GM23338 (cell line): Measurements from ENCODE around the gene KCNK4. TPM values are rescaled to one million over a fixed set of nuclear protein-coding genes. Genes with fewer than 3 reads are reported as not detected.

ENCODE experiments used
- ATAC-seq: fragments of 200-7000 bp; cut with Tn5 transposase; 3 replicates; pipeline ENCODE4 v1.9.1; 2020
- DNase-seq: peaks from one replicate; pipeline ENCODE4 v3.0.0-alpha.2; 2015; ENCODE audit warnings: low spot score
- H2AFZ ChIP-seq: fragments of 200-600 bp; sonication (generic); 2 replicates; pipeline ENCODE4 v1.8.0; 2016; ENCODE audit warnings: antibody characterized with exemption, mild to moderate bottlenecking, moderate library complexity
- H3F3A ChIP-seq: fragments of 200-600 bp; sonication (generic); replicated peaks from 2 replicates; pipeline ENCODE4 v1.8.0; 2017; ENCODE audit warnings: antibody characterized with exemption, mixed run types, low read depth
- H3K27ac ChIP-seq: fragments of 200-600 bp; sonication (generic); 2 replicates; pipeline ENCODE4 v1.6.1; 2016; ENCODE audit warnings: low read depth
- H3K27me3 ChIP-seq: fragments of 200-600 bp; sonication (generic); 2 replicates; pipeline ENCODE4 v1.8.0; 2016; ENCODE audit warnings: mild to moderate bottlenecking, mixed run types, moderate library complexity; ENCODE audit not compliant: insufficient read depth
- H3K36me3 ChIP-seq: fragments of 200-600 bp; sonication (generic); 2 replicates; pipeline ENCODE4 v1.8.0; 2016; ENCODE audit warnings: mild to moderate bottlenecking; ENCODE audit not compliant: insufficient read depth
- H3K4me1 ChIP-seq: fragments of 200-600 bp; sonication (generic); 2 replicates; pipeline ENCODE4 v1.8.0; 2016; ENCODE audit warnings: mild to moderate bottlenecking, moderate library complexity; ENCODE audit not compliant: insufficient read depth
- H3K4me2 ChIP-seq: fragments of 200-600 bp; sonication (generic); 2 replicates; pipeline ENCODE4 v1.7.1; 2017; ENCODE audit warnings: mixed run types
- H3K4me3 ChIP-seq: fragments of 200-600 bp; sonication (generic); 2 replicates; pipeline ENCODE4 v1.6.1; 2016; ENCODE audit warnings: mixed run types
- H3K79me2 ChIP-seq: fragments of 200-600 bp; sonication (generic); replicated peaks from 2 replicates; pipeline ENCODE4 v1.8.0; 2017; ENCODE audit warnings: mild to moderate bottlenecking; ENCODE audit not compliant: insufficient read depth
- H3K9me2 ChIP-seq: fragments of 200-600 bp; sonication (generic); 2 replicates; pipeline ENCODE4 v1.8.0; 2017; ENCODE audit not compliant: insufficient read depth
- H4K20me1 ChIP-seq: fragments of 200-600 bp; sonication (generic); replicated peaks from 2 replicates; pipeline ENCODE4 v1.8.0; 2017; ENCODE audit warnings: mild to moderate bottlenecking; ENCODE audit not compliant: insufficient read depth
- H3K27ac Mint-ChIP-seq: 2 replicates; pipeline ENCODE4 v1.8.0; 2020; ENCODE audit warnings: inconsistent platforms, mild to moderate bottlenecking, moderate library complexity, mixed read lengths
- H3K27me3 Mint-ChIP-seq: 3 replicates; pipeline ENCODE4 v1.8.0; 2022; ENCODE audit warnings: low read depth, mild to moderate bottlenecking, moderate library complexity, mixed read lengths, inconsistent platforms; ENCODE audit not compliant: insufficient read depth, poor library complexity
- H3K36me3 Mint-ChIP-seq: 3 replicates; pipeline ENCODE4 v1.8.0; 2021; ENCODE audit warnings: low read depth, mild to moderate bottlenecking, inconsistent platforms, moderate library complexity, mixed read lengths
- H3K4me1 Mint-ChIP-seq: 3 replicates; pipeline ENCODE4 v1.8.0; 2020; ENCODE audit warnings: mild to moderate bottlenecking, inconsistent platforms, mixed read lengths
- H3K4me3 Mint-ChIP-seq: 3 replicates; pipeline ENCODE4 v1.8.0; 2021; ENCODE audit warnings: moderate library complexity, mild to moderate bottlenecking, inconsistent platforms, mixed read lengths
- H3K9me3 Mint-ChIP-seq: 3 replicates; pipeline ENCODE4 v1.8.0; 2020; ENCODE audit warnings: moderate library complexity, mild to moderate bottlenecking, inconsistent platforms, mixed read lengths
- CTCF ChIP-seq, 2 experiments: fragments of 200-600 bp in 1 of 2; sonication (generic) in 1 of 2; conservative IDR thresholded peaks; 2 replicates each; pipeline versions ENCODE4 v1.5.1 to v1.6.1; 2016 to 2017; ENCODE audit warnings: antibody characterized with exemption in 2 of 2, low read depth in 2 of 2, mild to moderate bottlenecking in 2 of 2, moderate library complexity in 1 of 2
- POLR2AphosphoS5 ChIP-seq: IDR thresholded peaks from 2 replicates; pipeline ENCODE4 v1.6.1; 2016; ENCODE audit warnings: antibody characterized with exemption, low read depth
- STAT1 ChIP-seq: IDR thresholded peaks from one replicate; pipeline ENCODE4 v1.6.1; 2016; ENCODE audit warnings: antibody characterized with exemption; ENCODE audit not compliant: unreplicated experiment
- ZNF331 ChIP-seq: fragments of 250-450 bp; sonication (Bioruptor Pico); IDR thresholded peaks from 2 replicates; pipeline ENCODE4 v1.5.0; 2020; ENCODE audit warnings: low read depth, mild to moderate bottlenecking, moderate library complexity
- polyA plus RNA-seq: library from polyadenylated mRNA; unstranded; fragments of >200 nt; fragmentation: Nextera tagmentation; extraction: Ambion mirVana; gene quantifications from 2 replicates; pipeline ENCODE4 v1.2.1, GENCODE V29; 2016
- total RNA-seq: library from RNA; depleted of rRNA; stranded (reverse); fragments of >200 nt; shearing (Covaris generic); gene quantifications from 2 replicates; pipeline ENCODE4 v1.2.3, GENCODE V29; 2014
- TF ChIP-seq, protein P1 (sequence below): fragments of 250-450 bp; sonication (Bioruptor Pico); IDR thresholded peaks from 2 replicates; pipeline ENCODE4 v1.5.0; 2020; ENCODE audit warnings: mild to moderate bottlenecking, moderate library complexity

Gene KCNK4
- total and polyA plus RNA-seq, 2 experiments from 2014 or later: 1.0 TPM; not detected in 1

DNA sequence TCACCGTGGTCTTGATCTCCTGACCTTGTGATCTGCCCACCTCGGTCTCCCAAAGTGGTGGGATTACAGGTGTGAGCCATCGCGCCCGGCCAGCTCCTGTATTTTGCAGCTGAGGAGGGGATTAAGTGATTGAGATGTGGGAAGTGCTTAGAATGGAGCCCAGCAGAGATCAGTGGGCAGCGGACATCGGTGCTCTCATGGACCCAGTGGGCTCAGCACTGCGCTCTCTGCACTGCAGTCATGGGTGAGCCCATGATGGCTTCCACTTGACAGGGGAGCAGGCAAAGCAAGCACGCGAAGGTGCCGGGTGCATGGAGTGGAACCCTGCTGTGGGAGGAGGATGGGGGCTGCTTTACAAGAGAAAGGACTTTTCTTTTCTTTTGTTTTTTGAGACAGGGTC, 39.8 kb downstream of the KCNK4 start:
- Mint-ChIP-seq H3K4me1 (peaks cover 9% of the 10 kb centered on the region), H3K27me3 (peaks cover 8% of the 10 kb centered on the region), H3K36me3 (no peaks in the 10 kb centered on the region), H3K4me3 (no peak overlapping the region; the same call in 2 of the 3 replicates), H3K27ac (no peak overlapping the region), H3K9me3 (no peaks in the 10 kb centered on the region)
- Histone ChIP-seq H3K27me3 (no peaks in the 10 kb centered on the region), H3K4me3 (no peak overlapping the region), H3K79me2 (no peaks in the 10 kb centered on the region), H4K20me1 (no peaks in the 10 kb centered on the region), H3K4me2 (no peak overlapping the region), H2AFZ (0 out of 2 replicates have a peak overlapping the region, but pooled peaks have one; percentile 59), H3K36me3 (no peaks in the 10 kb centered on the region), H3K27ac (no peak overlapping the region), H3K9me2 (no peaks in the 10 kb centered on the region), H3F3A (0 out of 2 replicates have a peak, but pooled peaks cover 8% of the 10 kb centered on the region), H3K4me1 (peaks cover 3% of the 10 kb centered on the region; the same call in 1 of the 2 replicates)
- TF ChIP-seq STAT1 (no peak), ZNF331 (no peak)
- TF ChIP-seq, protein P1, sequence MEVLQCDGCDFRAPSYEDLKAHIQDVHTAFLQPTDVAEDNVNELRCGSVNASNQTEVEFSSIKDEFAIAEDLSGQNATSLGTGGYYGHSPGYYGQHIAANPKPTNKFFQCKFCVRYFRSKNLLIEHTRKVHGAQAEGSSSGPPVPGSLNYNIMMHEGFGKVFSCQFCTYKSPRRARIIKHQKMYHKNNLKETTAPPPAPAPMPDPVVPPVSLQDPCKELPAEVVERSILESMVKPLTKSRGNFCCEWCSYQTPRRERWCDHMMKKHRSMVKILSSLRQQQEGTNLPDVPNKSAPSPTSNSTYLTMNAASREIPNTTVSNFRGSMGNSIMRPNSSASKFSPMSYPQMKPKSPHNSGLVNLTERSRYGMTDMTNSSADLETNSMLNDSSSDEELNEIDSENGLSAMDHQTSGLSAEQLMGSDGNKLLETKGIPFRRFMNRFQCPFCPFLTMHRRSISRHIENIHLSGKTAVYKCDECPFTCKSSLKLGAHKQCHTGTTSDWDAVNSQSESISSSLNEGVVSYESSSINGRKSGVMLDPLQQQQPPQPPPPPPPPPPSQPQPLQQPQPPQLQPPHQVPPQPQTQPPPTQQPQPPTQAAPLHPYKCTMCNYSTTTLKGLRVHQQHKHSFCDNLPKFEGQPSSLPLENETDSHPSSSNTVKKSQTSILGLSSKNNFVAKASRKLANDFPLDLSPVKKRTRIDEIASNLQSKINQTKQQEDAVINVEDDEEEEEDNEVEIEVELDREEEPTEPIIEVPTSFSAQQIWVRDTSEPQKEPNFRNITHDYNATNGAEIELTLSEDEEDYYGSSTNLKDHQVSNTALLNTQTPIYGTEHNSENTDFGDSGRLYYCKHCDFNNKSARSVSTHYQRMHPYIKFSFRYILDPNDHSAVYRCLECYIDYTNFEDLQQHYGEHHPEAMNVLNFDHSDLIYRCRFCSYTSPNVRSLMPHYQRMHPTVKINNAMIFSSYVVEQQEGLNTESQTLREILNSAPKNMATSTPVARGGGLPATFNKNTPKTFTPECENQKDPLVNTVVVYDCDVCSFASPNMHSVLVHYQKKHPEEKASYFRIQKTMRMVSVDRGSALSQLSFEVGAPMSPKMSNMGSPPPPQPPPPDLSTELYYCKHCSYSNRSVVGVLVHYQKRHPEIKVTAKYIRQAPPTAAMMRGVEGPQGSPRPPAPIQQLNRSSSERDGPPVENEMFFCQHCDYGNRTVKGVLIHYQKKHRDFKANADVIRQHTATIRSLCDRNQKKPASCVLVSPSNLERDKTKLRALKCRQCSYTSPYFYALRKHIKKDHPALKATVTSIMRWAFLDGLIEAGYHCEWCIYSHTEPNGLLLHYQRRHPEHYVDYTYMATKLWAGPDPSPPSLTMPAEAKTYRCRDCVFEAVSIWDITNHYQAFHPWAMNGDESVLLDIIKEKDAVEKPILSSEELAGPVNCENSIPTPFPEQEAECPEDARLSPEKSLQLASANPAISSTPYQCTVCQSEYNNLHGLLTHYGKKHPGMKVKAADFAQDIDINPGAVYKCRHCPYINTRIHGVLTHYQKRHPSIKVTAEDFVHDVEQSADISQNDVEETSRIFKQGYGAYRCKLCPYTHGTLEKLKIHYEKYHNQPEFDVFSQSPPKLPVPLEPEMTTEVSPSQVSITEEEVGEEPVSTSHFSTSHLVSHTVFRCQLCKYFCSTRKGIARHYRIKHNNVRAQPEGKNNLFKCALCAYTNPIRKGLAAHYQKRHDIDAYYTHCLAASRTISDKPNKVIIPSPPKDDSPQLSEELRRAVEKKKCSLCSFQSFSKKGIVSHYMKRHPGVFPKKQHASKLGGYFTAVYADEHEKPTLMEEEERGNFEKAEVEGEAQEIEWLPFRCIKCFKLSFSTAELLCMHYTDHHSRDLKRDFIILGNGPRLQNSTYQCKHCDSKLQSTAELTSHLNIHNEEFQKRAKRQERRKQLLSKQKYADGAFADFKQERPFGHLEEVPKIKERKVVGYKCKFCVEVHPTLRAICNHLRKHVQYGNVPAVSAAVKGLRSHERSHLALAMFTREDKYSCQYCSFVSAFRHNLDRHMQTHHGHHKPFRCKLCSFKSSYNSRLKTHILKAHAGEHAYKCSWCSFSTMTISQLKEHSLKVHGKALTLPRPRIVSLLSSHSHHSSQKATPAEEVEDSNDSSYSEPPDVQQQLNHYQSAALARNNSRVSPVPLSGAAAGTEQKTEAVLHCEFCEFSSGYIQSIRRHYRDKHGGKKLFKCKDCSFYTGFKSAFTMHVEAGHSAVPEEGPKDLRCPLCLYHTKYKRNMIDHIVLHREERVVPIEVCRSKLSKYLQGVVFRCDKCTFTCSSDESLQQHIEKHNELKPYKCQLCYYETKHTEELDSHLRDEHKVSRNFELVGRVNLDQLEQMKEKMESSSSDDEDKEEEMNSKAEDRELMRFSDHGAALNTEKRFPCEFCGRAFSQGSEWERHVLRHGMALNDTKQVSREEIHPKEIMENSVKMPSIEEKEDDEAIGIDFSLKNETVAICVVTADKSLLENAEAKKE (CRISPR knock-in tag): no peak
- DNase-seq (no peak), ATAC-seq (peak; percentile 21)

- no peak overlapping the region for H3K4me3 ChIP-seq
- ATAC-seq (peak; percentile 90), DNase-seq (peak; percentile 71)
- H3F3A ChIP-seq: 0 out of 2 replicates have a peak, but pooled peaks cover 6% of the 10 kb centered on the region
- Mint-ChIP-seq H3K27ac (no peak overlapping the region), H3K27me3 (peaks cover 8% of the 10 kb centered on the region), H3K4me3 (no peak overlapping the region), H3K36me3 (no peaks in the 10 kb centered on the region), H3K9me3 (no peaks in the 10 kb centered on the region), H3K4me1 (peaks cover 9% of the 10 kb centered on the region)
- H3K4me2 ChIP-seq: no peak overlapping the region
- TF ChIP-seq POLR2AphosphoS5: no peak
- peak; percentile 54 to 73 for TF ChIP-seq CTCF (conservative IDR thresholded peaks at IDR 0.05; ENCODE audit: low read depth in 2 of 2)
- H3K36me3 ChIP-seq: no peaks in the 10 kb centered on the region
- H3K79me2 ChIP-seq: no peaks in the 10 kb centered on the region
- H3K27ac ChIP-seq: no peak overlapping the region
- H3K4me1 ChIP-seq: peaks cover 3% of the 10 kb centered on the region; the same call in 1 of the 2 replicates
- H4K20me1 ChIP-seq: no peaks in the 10 kb centered on the region
- H2AFZ ChIP-seq: peak overlapping the region; percentile 59
- no peaks in the 10 kb centered on the region for H3K9me2 ChIP-seq
- no peaks in the 10 kb centered on the region for H3K27me3 ChIP-seq
Observed at GRCh38 chr11:64331569-64332371, 40.7 kb downstream of the KCNK4 start.
